ENCODE data around the gene PLCB1. TPM values are rescaled to one million over a fixed set of nuclear protein-coding genes. Genes with fewer than 3 reads are reported as not detected.
"Not testable (repeated sequence)": the region's sequence is repeated elsewhere in the genome, so short reads cannot be mapped to it uniquely, and the experiment has no call there.

Gene PLCB1
- polyA plus RNA-seq, 6 donors from 2014 or later, result 0.27 to 0.79 (median 0.54) TPM; not detected in 2

- Mint-ChIP-seq H3K27me3 (no peaks in the 10 kb centered on the region), H3K36me3 (peaks cover 5 to 7% of the 10 kb centered on the region in 2 donors), H3K9me3 (peaks cover 0 to 13% (median 5%) of the 10 kb centered on the region in 7 donors), H3K4me3 (no peak overlapping the region), H3K4me1 (no peaks in the 10 kb centered on the region), H3K27ac (no peak overlapping the region)
- DNase-seq, result no peak
- ATAC-seq (ENCODE audit: low read depth in 2 of 2), result no peak
Measured at GRCh38 chr20:8155812-8156211, 23.7 kb downstream of the PLCB1 start.

- no peak overlapping the region for H3K4me3 Mint-ChIP-seq
- H3K4me1 Mint-ChIP-seq, result no peaks in the 10 kb centered on the region
- DNase-seq, result no peak
- no peak for ATAC-seq (ENCODE audit: low read depth in 2 of 2)
- H3K9me3 Mint-ChIP-seq, result peaks cover 0 to 13% (median 5%) of the 10 kb centered on the region in 7 donors
- H3K27ac Mint-ChIP-seq, result no peak overlapping the region
- H3K27me3 Mint-ChIP-seq, result no peaks in the 10 kb centered on the region
- peaks cover 5 to 7% of the 10 kb centered on the region in 2 donors for H3K36me3 Mint-ChIP-seq
Measured at GRCh38 chr20:8156235-8157079, 24.4 kb downstream of the PLCB1 start.

GRCh38 chr20:8159217-8159616, 27.2 kb downstream of the PLCB1 start:
- ATAC-seq (ENCODE audit: low read depth in 2 of 2); H3K27ac Mint-ChIP-seq; H3K36me3 Mint-ChIP-seq; H3K4me3 Mint-ChIP-seq; H3K27me3 Mint-ChIP-seq; DNase-seq; H3K4me1 Mint-ChIP-seq: not testable (repeated sequence)
- H3K9me3 Mint-ChIP-seq, result peaks cover 0 to 13% (median 5%) of the 10 kb centered on the region in 7 donors

GRCh38 chr20:8161264-8162071, 29.4 kb downstream of the PLCB1 start:
- Mint-ChIP-seq H3K4me3 (peak overlapping the region in 1 of 8 donors; percentile 14), H3K36me3 (peaks cover 5 to 7% of the 10 kb centered on the region in 2 donors), H3K9me3 (peaks cover 0 to 13% (median 5%) of the 10 kb centered on the region in 7 donors), H3K27ac (peak overlapping the region in 2 of 6 donors; percentile 39 to 61), H3K4me1 (no peaks in the 10 kb centered on the region), H3K27me3 (no peaks in the 10 kb centered on the region)
- DNase-seq, result no peak
- ATAC-seq (ENCODE audit: low read depth in 2 of 2), result no peak

GRCh38 chr20:8162610-8163009, 30.5 kb downstream of the PLCB1 start:
- H3K4me1 Mint-ChIP-seq, result no peaks in the 10 kb centered on the region
- H3K4me3 Mint-ChIP-seq, result no peak overlapping the region
- H3K27me3 Mint-ChIP-seq, result no peaks in the 10 kb centered on the region
- peaks cover 5 to 7% of the 10 kb centered on the region in 2 donors for H3K36me3 Mint-ChIP-seq
- peaks cover 0 to 13% (median 5%) of the 10 kb centered on the region in 7 donors for H3K9me3 Mint-ChIP-seq
- no peak for ATAC-seq (ENCODE audit: low read depth in 2 of 2)
- H3K27ac Mint-ChIP-seq, result no peak overlapping the region
- DNase-seq, result no peak

GRCh38 chr20:8163543-8163942, 31.5 kb downstream of the PLCB1 start:
- H3K27me3 Mint-ChIP-seq, result no peaks in the 10 kb centered on the region
- H3K27ac Mint-ChIP-seq, result no peak overlapping the region
- DNase-seq (no peak), ATAC-seq (ENCODE audit: low read depth in 2 of 2) (no peak)
- H3K9me3 Mint-ChIP-seq, result peaks cover 0 to 7% (median 4%) of the 10 kb centered on the region in 7 donors
- peaks cover 5 to 7% of the 10 kb centered on the region in 2 donors for H3K36me3 Mint-ChIP-seq
- H3K4me1 Mint-ChIP-seq, result no peaks in the 10 kb centered on the region
- no peak overlapping the region for H3K4me3 Mint-ChIP-seq

GRCh38 chr20:8166730-8167129, 34.7 kb downstream of the PLCB1 start:
- H3K4me1 Mint-ChIP-seq, result no peaks in the 10 kb centered on the region
- no peak overlapping the region for H3K27ac Mint-ChIP-seq
- no peaks in the 10 kb centered on the region for H3K27me3 Mint-ChIP-seq
- no peak for ATAC-seq (ENCODE audit: low read depth in 2 of 2)
- no peaks in the 10 kb centered on the region for H3K36me3 Mint-ChIP-seq
- DNase-seq, result no peak
- H3K9me3 Mint-ChIP-seq, result peaks cover 0 to 5% (median 0%) of the 10 kb centered on the region in 7 donors
- no peak overlapping the region for H3K4me3 Mint-ChIP-seq

GRCh38 chr20:8168785-8169288, 36.8 kb downstream of the PLCB1 start:
- Mint-ChIP-seq H3K4me3 (no peak overlapping the region), H3K36me3 (no peaks in the 10 kb centered on the region), H3K9me3 (peaks cover 0 to 5% (median 0%) of the 10 kb centered on the region in 7 donors), H3K27ac (no peak overlapping the region), H3K4me1 (no peaks in the 10 kb centered on the region), H3K27me3 (peaks cover 0 to 6% (median 0%) of the 10 kb centered on the region in 3 donors)
- DNase-seq, result no peak
- no peak for ATAC-seq (ENCODE audit: low read depth in 2 of 2)

- H3K36me3 Mint-ChIP-seq, result no peaks in the 10 kb centered on the region
- H3K4me3 Mint-ChIP-seq, result no peak overlapping the region
- H3K4me1 Mint-ChIP-seq, result no peaks in the 10 kb centered on the region
Measured at GRCh38 chr20:8170921-8171320, 38.9 kb downstream of the PLCB1 start.

GRCh38 chr20:8172191-8172590, 40.1 kb downstream of the PLCB1 start:
- no peak overlapping the region for H3K4me3 Mint-ChIP-seq
- no peak overlapping the region for H3K27ac Mint-ChIP-seq
- peaks cover 0 to 6% (median 0%) of the 10 kb centered on the region in 3 donors for H3K27me3 Mint-ChIP-seq
- no peak for DNase-seq
- H3K9me3 Mint-ChIP-seq, result no peaks in the 10 kb centered on the region
- ATAC-seq (ENCODE audit: low read depth in 2 of 2), result no peak
- no peaks in the 10 kb centered on the region for H3K36me3 Mint-ChIP-seq
- H3K4me1 Mint-ChIP-seq, result no peaks in the 10 kb centered on the region

More at GRCh38 chr20:8170921-8171320, 38.9 kb downstream of the PLCB1 start:
- DNase-seq (no peak), ATAC-seq (ENCODE audit: low read depth in 2 of 2) (no peak)
- Mint-ChIP-seq H3K9me3 (peaks cover 0 to 3% (median 0%) of the 10 kb centered on the region in 7 donors), H3K27me3 (peaks cover 0 to 6% (median 0%) of the 10 kb centered on the region in 3 donors), H3K27ac (no peak overlapping the region)

GRCh38 chr20:8175741-8176675, 43.9 kb downstream of the PLCB1 start:
- Mint-ChIP-seq H3K4me3 (no peak overlapping the region), H3K4me1 (no peaks in the 10 kb centered on the region), H3K27ac (peak overlapping the region in 2 of 6 donors; percentile 5 to 6), H3K9me3 (peaks cover 0 to 3% (median 0%) of the 10 kb centered on the region in 7 donors), H3K36me3 (no peaks in the 10 kb centered on the region), H3K27me3 (peaks cover 0 to 6% (median 0%) of the 10 kb centered on the region in 3 donors)
- ATAC-seq (ENCODE audit: low read depth in 2 of 2) (no peak), DNase-seq (no peak)

- DNase-seq, result no peak
- no peaks in the 10 kb centered on the region for H3K4me1 Mint-ChIP-seq
Measured at GRCh38 chr20:8183526-8183925, 51.5 kb downstream of the PLCB1 start.

More at GRCh38 chr20:8183526-8183925, 51.5 kb downstream of the PLCB1 start:
- no peak overlapping the region for H3K4me3 Mint-ChIP-seq
- H3K27ac Mint-ChIP-seq, result no peak overlapping the region
- no peak for ATAC-seq (ENCODE audit: low read depth in 2 of 2)
- H3K36me3 Mint-ChIP-seq, result no peaks in the 10 kb centered on the region
- no peaks in the 10 kb centered on the region for H3K27me3 Mint-ChIP-seq
- H3K9me3 Mint-ChIP-seq, result peaks cover 0 to 3% (median 0%) of the 10 kb centered on the region in 7 donors
